ENCODE measurements around the gene MYLK3.

The MYLK3 gene

GRCh38 chr16:46727184-46727583, 21.0 kb downstream of the MYLK3 start:
- no peak for DNase-seq

- no peak for DNase-seq
Measured at GRCh38 chr16:46721885-46722284, 26.3 kb downstream of the MYLK3 start.

- no peak for DNase-seq
Measured at GRCh38 chr16:46720619-46721018, 27.5 kb downstream of the MYLK3 start.

- DNase-seq, result no peak
Measured at GRCh38 chr16:46719528-46719927, 28.6 kb downstream of the MYLK3 start.

- DNase-seq, result no peak
Measured at GRCh38 chr16:46718214-46718613, 29.9 kb downstream of the MYLK3 start.

GRCh38 chr16:46717692-46718091, 30.5 kb downstream of the MYLK3 start:
- no peak for DNase-seq

GRCh38 chr16:46715769-46716305, 32.3 kb downstream of the MYLK3 start:
- no peak for DNase-seq

- no peak for DNase-seq
Measured at GRCh38 chr16:46714797-46715591, 33.1 kb downstream of the MYLK3 start.

- no peak for DNase-seq
Measured at GRCh38 chr16:46713634-46714033, 34.5 kb downstream of the MYLK3 start.

GRCh38 chr16:46712911-46713310, 35.2 kb downstream of the MYLK3 start:
- no peak for DNase-seq

GRCh38 chr16:46711106-46712058, 36.8 kb downstream of the MYLK3 start:
- no peak for DNase-seq

GRCh38 chr16:46709469-46710005, 38.6 kb downstream of the MYLK3 start:
- DNase-seq, result no peak

GRCh38 chr16:46706642-46707041, 41.5 kb downstream of the MYLK3 start:
- no peak for DNase-seq

GRCh38 chr16:46702030-46702429, 46.1 kb downstream of the MYLK3 start:
- DNase-seq, result no peak

- no peak for DNase-seq
Measured at GRCh38 chr16:46701615-46702014, 46.5 kb downstream of the MYLK3 start.

- no peak for DNase-seq
Measured at GRCh38 chr16:46700048-46700447, 48.1 kb downstream of the MYLK3 start.

- no peak for DNase-seq
Measured at GRCh38 chr16:46696957-46697356, 51.2 kb downstream of the MYLK3 start.

- no peak for DNase-seq
Measured at GRCh38 chr16:46695937-46696336, 52.2 kb downstream of the MYLK3 start.

GRCh38 chr16:46693598-46693997, 54.5 kb downstream of the MYLK3 start:
- DNase-seq, result no peak

GRCh38 chr16:46691726-46692125, 56.4 kb downstream of the MYLK3 start:
- DNase-seq, result no peak

- DNase-seq, result no peak
Measured at GRCh38 chr16:46690281-46691178, 57.6 kb downstream of the MYLK3 start.
